NCI-H2029 (cell line): ENCODE results near the gene TUBA3E.
"Not testable (repeated sequence)": the region's sequence is repeated elsewhere in the genome, so short reads cannot be mapped to it uniquely, and the experiment has no call there.

ENCODE experiments used
- DNase-seq: peaks from one replicate; lab custom pipeline; 2025; lab: John Stamatoyannopoulos, UW

TUBA3E gene

GRCh38 chr2:130143266-130144039, 54.8 kb downstream of the TUBA3E start:
- DNase-seq = not testable (repeated sequence)

- not testable (repeated sequence) for DNase-seq
These were observed 55.6 kb downstream of the TUBA3E start for GRCh38 chr2:130142396-130143265.
